A204.1 (cell line): ENCODE results near the gene MFNG.
"Not testable (repeated sequence)": the region's sequence is repeated elsewhere in the genome, so short reads cannot be mapped to it uniquely, and the experiment has no call there.

Source experiments
- FAIRE-seq: peaks from 2 replicates; lab custom pipeline; 2012; peaks lifted over from hg19 to GRCh38; lab: Jason Lieb, UNC

MFNG gene

DNA sequence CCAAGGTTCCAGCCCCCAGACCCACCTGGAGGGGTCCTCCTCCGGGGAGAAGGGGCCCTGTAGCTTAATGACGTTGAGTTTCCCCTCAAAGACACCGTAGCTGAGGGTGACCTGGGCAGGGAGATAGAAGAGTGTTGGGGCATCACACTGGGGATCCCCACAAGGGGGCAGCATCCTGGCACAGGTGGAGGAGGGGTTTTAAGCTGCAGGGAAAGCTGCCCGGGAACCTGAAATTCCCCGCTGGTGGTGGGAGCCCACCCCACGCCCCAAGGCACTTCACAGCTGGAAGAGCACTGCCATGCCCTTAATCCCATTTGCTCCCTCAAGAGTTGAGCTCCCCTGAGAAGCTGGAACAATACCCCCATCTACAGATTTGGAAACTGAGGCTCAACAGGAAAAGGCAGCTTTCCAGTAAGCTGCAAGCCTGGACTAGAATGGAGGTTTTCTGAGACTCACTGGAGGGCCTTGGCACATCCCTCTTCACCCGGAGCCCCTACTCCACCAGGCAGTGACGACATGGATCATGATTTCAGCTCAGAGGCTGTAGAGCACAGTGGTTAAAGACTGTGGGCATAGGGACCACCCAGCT, 13.7 kb downstream of the MFNG start:
- FAIRE-seq = no peak

GRCh38 chr22:37471727-37472417, 14.3 kb downstream of the MFNG start:
- no peak for FAIRE-seq

DNA sequence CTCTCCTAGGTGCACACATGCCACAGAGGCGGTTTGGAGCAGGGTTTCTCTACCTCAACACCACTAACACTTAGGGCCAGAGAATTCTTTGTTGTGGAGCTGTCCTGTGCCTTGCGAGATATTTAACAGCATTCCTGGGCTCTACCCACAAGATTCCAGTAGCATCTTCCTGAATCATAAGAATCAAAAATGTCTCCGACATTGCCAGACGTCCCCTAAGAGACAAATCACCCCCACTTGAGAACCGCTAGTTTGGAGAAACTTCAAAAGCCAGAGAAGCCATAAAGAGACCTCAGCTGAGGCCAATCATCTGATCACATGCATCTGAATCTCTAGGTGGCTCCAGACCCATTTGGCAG, 16.1 kb downstream of the MFNG start:
- no peak for FAIRE-seq

GRCh38 chr22:37469416-37470086, 16.6 kb downstream of the MFNG start:
- no peak for FAIRE-seq

DNA sequence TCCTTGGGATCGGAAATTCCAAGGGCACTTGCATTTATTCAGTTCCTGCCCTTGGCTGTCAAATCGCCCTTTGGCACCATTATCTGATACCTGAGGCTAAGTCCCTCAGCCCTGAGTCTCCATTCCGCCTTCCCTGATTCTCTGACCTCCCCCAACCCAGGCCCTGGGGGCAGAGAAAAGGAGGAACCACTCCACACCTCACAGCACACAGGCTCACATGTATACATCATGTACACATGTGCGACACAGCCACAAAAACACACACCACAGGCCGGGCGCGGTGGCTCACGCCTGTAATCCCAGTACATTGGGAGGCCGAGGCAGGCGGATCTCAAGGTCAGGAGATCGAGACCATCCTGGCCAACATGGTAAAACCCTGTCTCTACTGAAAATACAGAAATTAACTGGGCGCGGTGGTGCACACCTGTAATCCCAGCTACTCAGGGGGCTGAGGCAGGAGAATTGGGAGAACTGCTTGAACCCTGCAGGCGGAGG, 17.9 kb downstream of the MFNG start:
- FAIRE-seq = not testable (repeated sequence)

DNA sequence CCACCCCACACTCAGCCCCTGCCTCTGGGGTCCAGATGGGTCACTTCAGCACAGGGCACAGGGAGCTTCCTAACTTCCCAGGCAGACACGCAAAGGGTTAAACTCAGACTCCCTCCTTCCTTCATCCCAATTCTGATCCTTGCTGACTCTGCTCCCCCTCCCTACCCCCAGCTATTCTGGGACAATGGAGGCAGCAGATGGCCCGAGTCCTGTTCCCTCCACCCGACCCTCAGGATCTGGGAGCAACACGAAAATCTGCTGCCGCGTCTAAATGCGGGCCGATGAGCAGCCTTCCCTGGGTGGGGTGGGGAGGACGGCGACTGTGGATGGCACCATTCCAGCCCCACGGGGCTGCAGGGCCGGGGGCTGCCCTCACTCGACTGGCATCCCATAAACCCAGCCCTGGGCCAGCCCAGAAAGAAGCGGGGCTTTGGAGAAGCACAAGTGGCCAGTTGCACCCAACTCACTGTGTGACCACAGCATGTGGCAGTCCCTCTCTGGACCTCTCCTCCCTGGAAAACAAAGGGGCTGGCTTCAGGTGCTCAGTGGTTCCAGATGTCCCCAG, 18.7 kb downstream of the MFNG start:
- no peak for FAIRE-seq

GRCh38 chr22:37464181-37464580, 22.0 kb downstream of the MFNG start:
- FAIRE-seq = no peak

DNA sequence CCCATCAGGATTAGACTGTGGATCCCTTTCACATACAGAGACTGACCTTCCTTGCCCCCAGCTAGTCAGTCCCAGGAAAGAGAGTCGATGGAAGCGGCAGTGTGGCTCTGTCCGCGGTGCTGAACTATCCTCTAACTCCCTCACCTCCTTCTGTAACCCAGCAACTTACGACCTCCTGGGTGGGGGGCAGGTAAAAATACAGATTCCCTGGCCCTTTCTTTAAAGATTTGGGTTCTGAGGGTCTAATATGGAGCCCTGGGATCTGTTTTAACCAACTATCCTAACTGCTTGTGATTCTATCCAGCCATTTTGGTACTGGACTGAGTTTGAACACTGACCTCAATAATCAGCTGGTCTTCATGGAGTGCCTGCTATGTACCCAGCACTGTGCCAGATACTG, 23.2 kb downstream of the MFNG start:
- no peak for FAIRE-seq

DNA sequence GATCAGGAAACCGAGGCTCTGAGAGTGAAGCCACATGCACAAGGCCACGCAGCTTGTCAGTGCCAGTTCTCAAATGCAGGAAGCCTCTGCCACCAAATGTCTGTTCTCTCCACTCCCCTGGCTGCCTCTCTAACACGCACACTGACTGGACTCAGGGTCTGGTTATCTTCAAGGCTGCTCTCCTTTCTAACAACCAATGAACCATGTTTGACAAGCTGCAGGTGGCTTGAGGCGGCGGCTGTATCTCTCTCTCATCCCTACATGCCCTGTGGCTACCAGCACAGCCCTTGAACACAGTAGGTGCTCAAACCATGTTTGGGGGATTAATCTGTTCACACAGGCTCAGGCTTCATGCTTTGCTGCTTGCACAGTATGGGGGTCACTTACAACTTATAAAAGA, 23.7 kb downstream of the MFNG start:
- no peak for FAIRE-seq

GRCh38 chr22:37461961-37462360, 24.2 kb downstream of the MFNG start:
- FAIRE-seq = no peak

DNA sequence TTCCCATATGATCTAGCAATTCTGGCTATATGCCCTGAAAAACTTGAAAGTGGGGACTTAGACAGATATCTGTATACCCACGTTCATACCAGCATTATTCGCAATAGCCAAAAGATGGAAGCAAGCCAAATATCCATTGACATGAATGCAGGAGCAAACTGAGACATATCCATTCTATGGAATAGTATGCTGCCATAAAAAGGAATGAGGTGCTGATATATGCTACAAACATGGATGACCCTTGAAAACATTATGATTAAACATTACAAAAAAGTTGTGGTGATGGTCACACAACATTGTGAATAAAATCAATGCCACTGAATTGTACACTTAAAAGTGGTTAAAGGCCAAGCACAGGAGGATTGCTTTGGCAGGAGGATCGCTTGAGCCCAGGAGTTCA, 25.5 kb downstream of the MFNG start:
- no peak for FAIRE-seq

DNA sequence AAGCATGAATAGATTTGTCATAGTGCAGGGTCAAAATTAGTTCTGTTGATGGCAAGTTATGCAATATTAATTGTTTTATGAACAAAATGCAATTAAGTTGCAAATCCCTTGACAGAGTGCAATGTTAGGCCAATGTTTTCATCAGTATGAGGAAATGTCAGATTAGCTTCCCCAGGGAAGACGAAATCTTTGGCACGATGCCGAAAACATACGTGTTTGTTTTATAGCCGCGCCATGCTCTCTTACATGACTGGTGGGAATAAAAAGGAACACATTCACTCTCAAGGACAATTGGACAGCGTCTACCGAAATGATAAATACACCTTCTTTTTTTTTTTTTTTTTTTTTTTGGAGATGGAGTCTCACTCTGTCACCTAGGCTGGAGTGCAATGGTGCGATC, 27.0 kb downstream of the MFNG start:
- no peak for FAIRE-seq

DNA sequence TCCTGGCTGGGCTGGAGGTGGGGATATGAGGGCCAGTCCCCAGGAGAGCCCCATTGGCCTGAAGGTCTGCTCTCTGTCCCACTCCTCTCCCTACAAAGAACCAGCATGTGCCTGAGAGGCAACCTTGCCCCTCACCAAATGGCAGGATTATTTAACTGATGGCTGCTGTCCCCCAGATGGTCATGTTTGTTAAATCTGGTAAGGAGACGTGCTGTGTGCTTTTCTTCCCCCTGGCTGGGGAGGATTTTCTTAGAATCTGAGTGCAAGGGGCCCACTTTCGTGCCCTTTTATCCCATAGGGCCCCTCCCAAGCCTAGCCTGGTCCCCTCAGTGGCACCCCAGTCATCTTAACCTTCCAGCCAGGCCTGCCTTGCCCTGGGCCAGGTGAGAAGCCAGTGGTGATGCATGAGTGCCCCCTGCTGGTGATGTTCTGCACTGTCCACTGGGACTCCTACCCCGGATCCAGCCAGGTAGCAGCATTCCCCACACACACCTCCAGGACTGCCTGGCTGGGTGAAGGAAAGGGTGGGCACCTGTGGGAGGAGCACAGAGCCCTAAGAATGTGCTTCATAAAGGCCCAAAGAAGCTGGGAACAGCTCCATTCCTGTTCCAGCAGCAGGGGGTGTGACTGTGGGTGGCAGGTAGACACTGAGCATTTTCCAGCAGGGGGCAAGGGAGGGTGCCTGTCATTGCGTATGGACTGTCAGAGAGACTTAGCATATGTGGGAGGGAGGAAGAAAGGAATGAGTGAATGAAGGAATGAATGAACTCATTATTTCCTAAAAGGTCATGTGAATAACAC, 28.9 kb downstream of the MFNG start:
- FAIRE-seq = no peak

GRCh38 chr22:37456346-37456745, 29.8 kb downstream of the MFNG start:
- FAIRE-seq = no peak

DNA sequence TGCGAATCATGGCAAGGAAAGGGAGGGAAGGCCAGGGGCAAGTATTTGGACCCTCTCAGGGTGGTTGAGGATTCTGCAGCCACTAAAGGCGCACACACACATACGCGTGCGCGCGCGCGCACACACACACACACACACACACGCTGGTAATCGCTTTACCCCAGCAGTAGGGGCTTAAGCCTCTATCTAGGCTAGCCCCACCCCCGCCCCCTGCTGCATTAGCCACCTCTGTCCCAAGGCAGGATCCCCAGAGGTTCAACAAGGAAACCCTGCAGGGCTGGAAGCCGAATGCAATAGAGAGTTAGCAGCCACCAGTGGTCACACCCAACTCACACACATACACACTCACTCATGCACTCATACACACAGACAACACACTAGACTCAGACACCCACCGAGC, 30.3 kb downstream of the MFNG start:
- no peak for FAIRE-seq

- FAIRE-seq = no peak
Observed at GRCh38 chr22:37454857-37455686, 31.1 kb downstream of the MFNG start.

DNA sequence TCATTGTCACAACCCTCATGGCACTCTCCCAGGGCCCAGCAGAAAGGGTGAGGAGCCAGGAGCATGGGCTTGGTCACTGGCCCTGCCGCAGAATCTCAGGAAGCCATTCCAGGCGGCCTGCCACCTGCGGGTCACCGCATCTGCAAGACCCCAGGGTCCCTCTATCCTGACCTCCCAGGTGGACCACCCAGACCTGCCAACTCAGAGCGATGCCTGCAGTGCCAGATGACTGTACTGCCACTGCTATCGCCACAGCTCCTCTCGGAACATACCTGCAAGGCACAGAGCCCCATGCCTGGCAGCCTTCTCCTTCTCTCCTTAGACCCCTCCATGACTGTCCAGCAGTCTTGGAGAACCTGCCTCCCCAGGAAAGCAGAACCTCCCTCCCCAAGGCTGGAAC, 32.5 kb downstream of the MFNG start:
- FAIRE-seq = no peak

DNA sequence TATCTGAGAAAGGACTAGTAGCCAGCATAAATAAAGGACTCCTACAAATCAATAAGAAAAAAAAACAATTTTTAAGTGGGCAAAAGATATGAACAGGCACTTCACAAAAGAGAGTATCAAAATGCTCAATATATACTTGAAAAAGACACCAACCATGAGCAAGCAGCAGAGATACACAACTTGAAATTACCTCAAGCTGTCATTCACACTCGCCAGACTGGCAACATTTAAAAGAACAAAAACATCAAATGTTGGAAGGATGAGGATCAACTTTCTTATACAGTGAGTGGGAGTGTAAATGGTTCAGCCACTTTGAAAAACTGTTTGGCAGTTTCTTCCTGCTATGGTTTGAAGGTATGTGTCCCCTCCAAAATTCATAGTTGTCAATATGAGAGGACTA, 35.0 kb downstream of the MFNG start:
- no peak for FAIRE-seq

DNA sequence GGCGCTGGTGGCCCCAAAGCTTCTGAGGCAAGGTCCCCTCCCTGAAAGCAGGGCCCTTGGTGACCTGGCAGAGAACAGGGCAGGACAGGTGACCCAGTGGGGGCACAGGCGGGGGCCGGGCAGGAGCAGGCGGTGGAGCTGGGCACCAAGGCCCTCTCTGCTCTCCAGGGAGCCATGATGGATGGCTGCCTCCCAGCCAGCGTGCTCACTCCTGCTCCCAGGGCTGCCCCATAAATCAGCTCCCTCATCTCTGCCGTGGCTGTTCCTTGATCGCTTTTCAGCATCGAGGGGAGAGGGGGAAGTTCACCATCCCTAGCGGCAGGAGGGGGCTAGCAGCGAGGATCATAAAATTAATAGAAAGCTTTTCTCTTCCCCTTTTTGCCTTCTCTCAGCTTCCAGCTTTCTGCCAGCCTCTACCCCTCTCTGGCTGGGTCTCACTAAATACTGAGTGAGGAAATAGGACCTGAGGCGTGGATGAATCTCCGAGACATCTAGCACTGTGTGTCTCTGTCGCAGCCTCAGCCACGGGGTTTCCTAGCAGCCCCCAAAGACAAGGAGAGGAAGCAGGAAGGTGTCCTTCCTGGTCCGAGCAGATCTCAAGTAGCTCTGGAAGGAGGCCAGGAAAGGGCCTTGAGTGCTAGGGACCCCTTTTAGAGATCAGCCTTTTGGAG, 36.7 kb downstream of the MFNG start:
- no peak for FAIRE-seq

DNA sequence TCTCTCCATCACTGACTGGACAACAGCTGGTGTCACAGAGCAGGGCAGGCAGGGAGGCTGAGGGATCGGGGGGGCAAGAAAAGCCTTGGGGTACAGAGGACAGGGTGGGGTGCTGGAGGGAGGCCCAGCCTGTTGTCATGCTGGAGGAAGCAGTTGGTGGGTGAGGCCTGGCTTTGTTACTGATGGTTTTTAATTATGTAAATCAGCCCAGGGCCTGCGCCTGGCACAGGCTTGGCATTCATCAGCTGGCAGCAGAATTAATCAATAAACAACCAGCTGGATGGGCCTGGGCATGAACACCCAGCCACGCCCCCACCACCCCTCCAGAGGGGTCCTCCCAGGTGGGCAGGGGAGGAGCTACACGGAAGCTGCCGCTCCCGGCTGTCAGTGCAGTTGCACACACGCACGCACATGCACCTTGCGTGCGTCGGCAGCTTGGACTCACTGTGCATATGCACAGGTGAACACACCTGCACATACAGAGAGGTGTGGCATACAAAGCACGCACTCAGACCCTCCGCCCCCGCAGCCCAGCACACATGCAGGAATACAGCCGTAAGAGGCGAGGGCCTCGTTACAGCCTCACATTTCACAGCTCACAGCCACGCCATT, 37.6 kb downstream of the MFNG start:
- no peak for FAIRE-seq

GRCh38 chr22:37445501-37445900, 40.7 kb downstream of the MFNG start:
- no peak for FAIRE-seq
